Neural cell (in vitro differentiated cells): Measurements from ENCODE around the gene PPP1R1A. TPM values are rescaled to one million over a fixed set of nuclear protein-coding genes. Genes with fewer than 3 reads are reported as not detected.

Experiments used
- H2AFZ ChIP-seq: fragments of 200-600, 300-800 bp; sonication (generic), shearing (Covaris generic); 2 replicates; pipeline ENCODE4 v1.6.0; 2014; ENCODE audit warnings: low read depth, mild to moderate bottlenecking, antibody characterized with exemption, low read length, moderate library complexity
- H3F3A ChIP-seq: fragments of 200-600 bp; shearing (Covaris generic); 2 replicates; pipeline ENCODE4 v1.6.1; 2016; ENCODE audit warnings: mild to moderate bottlenecking, moderate library complexity, mixed read lengths, antibody characterized with exemption, low read length; ENCODE audit not compliant: insufficient read depth, poor library complexity, severe bottlenecking
- H3K27ac ChIP-seq: fragments of 200-600, 300-800 bp; sonication (generic), shearing (Covaris generic); 2 replicates; pipeline ENCODE4 v1.5.1; 2014; ENCODE audit warnings: mild to moderate bottlenecking, low read length, moderate library complexity
- H3K27me3 ChIP-seq: fragments of 300-800, 200-600 bp; sonication (generic), shearing (Covaris generic); 2 replicates; pipeline ENCODE4 v1.6.0; 2014; ENCODE audit warnings: mild to moderate bottlenecking, low read depth, low read length, moderate library complexity; ENCODE audit not compliant: insufficient read depth
- H3K36me3 ChIP-seq: fragments of 300-800, 200-600 bp; sonication (generic), shearing (Covaris generic); 2 replicates; pipeline ENCODE4 v1.5.1; 2014; ENCODE audit warnings: mild to moderate bottlenecking, antibody characterized with exemption, low read length, moderate library complexity; ENCODE audit not compliant: insufficient read depth
- H3K4me2 ChIP-seq: fragments of 300-800, 200-600 bp; sonication (generic), shearing (Covaris generic); 2 replicates; pipeline ENCODE4 v1.6.0; 2014; ENCODE audit warnings: mild to moderate bottlenecking, low read length
- H3K4me3 ChIP-seq: fragments of 300-800, 200-600 bp; sonication (generic), shearing (Covaris generic); 2 replicates; pipeline ENCODE4 v1.5.1; 2014; ENCODE audit warnings: mild to moderate bottlenecking, low read length, moderate library complexity
- H3K79me2 ChIP-seq: fragments of 200-600 bp; shearing (Covaris generic); replicated peaks from 2 replicates; pipeline ENCODE4 v1.6.0; 2014; ENCODE audit warnings: mild to moderate bottlenecking, low read length, moderate library complexity; ENCODE audit not compliant: insufficient read depth
- H3K9ac ChIP-seq: fragments of 300-800, 200-600 bp; sonication (generic), shearing (Covaris generic); 2 replicates; pipeline ENCODE4 v1.6.1; 2016; ENCODE audit warnings: mild to moderate bottlenecking, low read length, mixed read lengths
- H3K9me2 ChIP-seq: fragments of 200-600 bp; shearing (Covaris generic); 2 replicates; pipeline ENCODE4 v1.6.1; 2016; ENCODE audit warnings: mild to moderate bottlenecking, low read length, mixed read lengths; ENCODE audit not compliant: insufficient read depth
- H3K9me3 ChIP-seq: fragments of 200-600, 300-800 bp; sonication (generic), shearing (Covaris generic); 2 replicates; pipeline ENCODE4 v1.6.1; 2016; ENCODE audit warnings: mild to moderate bottlenecking, mixed run types, low read length, moderate library complexity, mixed read lengths
- H4K20me1 ChIP-seq: fragments of 200-600 bp; shearing (Covaris generic); 2 replicates; pipeline ENCODE4 v1.6.1; 2016; ENCODE audit warnings: mild to moderate bottlenecking, mixed run types; ENCODE audit not compliant: insufficient read depth
- EP300 ChIP-seq: fragments of 450-650 bp; conservative IDR thresholded peaks from 2 replicates; pipeline ENCODE4 v1.6.1; 2014; ENCODE audit warnings: antibody characterized with exemption, mild to moderate bottlenecking, moderate library complexity; ENCODE audit not compliant: poor library complexity, severe bottlenecking
- EZH2 ChIP-seq: fragments of 200-600, 300-800 bp; shearing (Covaris generic), sonication (generic); IDR thresholded peaks from 2 replicates; pipeline ENCODE4 v1.6.1; 2014; ENCODE audit warnings: antibody characterized with exemption, low read length, borderline replicate concordance, mild to moderate bottlenecking; ENCODE audit not compliant: insufficient read depth, poor library complexity, severe bottlenecking
- MXI1 ChIP-seq: fragments of 450-650 bp; conservative IDR thresholded peaks from 2 replicates; pipeline ENCODE4 v1.6.1; 2014; ENCODE audit warnings: antibody characterized with exemption, mild to moderate bottlenecking; ENCODE audit not compliant: poor library complexity, severe bottlenecking
- POLR2AphosphoS5 ChIP-seq: IDR thresholded peaks from 2 replicates; pipeline ENCODE4 v1.6.1; 2012
- RAD21 ChIP-seq: fragments of 450-650 bp; conservative IDR thresholded peaks from 2 replicates; pipeline ENCODE4 v1.6.1; 2014; ENCODE audit warnings: antibody characterized with exemption, mild to moderate bottlenecking, moderate library complexity
- SMC3 ChIP-seq: fragments of 450-650 bp; conservative IDR thresholded peaks from 2 replicates; pipeline ENCODE4 v1.6.1; 2014; ENCODE audit warnings: antibody characterized with exemption, mild to moderate bottlenecking, moderate library complexity; ENCODE audit not compliant: poor library complexity
- TAF1 ChIP-seq: IDR thresholded peaks from 2 replicates; pipeline ENCODE4 v1.6.1; 2012; ENCODE audit warnings: low read depth
- polyA plus RNA-seq: library from polyadenylated mRNA; depleted of rRNA; stranded (reverse); fragments of >200 nt; gene quantifications from 2 replicates; pipeline ENCODE4 v1.2.3, GENCODE V29; 2014
- TF ChIP-seq, protein P1 (sequence below): IDR thresholded peaks from 2 replicates; pipeline ENCODE4 v1.6.1; 2012; ENCODE audit warnings: borderline replicate concordance
- TF ChIP-seq, protein P2 (sequence below): fragments of 450-650 bp; IDR thresholded peaks from 2 replicates; pipeline ENCODE4 v1.5.1; 2014; ENCODE audit warnings: antibody characterized with exemption, mild to moderate bottlenecking, moderate library complexity; ENCODE audit not compliant: poor library complexity, severe bottlenecking

PPP1R1A gene
- polyA plus RNA-seq, 1 donor from 2014 or later = 28.9 TPM

DNA sequence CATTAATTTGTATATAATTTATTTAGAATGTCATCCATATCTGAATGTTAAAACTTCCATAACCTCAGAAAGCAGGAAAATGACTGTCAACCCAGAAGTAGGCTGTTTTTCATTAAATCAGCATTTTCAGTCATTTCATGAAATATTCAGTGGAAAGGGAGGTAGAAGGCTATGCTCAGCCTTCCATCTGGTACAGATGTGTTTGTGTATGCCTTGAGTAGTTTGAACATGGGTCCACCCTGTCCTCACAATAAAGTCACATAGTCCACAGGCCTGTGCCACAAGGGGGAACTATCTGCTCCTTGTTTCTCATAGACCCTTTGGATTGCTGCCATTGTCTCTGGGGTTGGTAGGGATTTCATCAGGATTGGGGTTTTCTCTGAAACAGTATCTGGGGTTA, 37.1 kb upstream of the PPP1R1A start:
- no peaks in the 10 kb centered on the region for H3K9me2 ChIP-seq
- H3K4me3 ChIP-seq = no peak overlapping the region

DNA sequence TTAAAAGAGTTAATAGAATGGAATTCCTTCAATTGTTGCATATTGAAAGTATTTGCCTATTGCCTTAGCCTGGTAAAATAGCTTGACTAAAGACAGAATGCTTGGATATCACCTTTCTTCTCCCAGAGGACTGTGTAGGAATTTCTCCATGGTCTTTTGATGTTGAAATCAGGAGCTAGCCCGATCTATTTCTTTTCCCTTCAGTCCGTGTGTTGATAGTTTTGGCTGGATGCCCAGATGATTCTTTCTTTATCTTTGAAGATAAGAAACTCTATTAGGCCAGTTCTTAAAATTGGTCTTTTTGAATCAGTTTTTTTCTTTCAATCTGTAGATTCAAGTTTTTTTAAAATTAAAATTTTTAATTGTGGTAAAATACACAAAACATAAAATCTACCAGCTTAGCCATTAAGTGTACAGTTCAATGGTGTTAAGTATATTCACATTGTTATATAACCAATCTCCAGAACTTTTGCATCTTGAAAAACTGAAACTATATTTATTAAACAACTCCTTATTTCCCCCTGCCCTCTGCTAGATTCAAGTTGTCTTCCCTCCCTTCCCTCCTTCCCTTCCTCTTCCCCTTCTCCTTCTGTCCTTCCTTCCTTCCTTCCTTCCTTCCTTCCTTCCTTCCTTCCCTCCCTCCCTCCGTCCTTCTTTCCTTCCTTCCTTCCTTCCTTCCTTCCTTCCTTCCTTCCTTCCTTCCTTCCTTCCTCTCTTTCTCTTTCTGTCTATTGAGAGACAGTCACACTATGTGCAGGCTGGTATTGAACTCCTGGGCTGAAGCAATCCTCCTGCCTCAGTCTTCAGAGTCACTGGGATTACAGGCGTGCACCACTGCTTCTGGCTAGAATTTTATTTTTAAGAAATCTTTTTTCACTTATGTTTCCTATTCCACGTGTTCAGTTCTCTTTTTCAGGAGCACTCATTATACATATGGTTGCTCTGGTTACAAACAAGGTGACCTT, 36.1 kb upstream of the PPP1R1A start:
- Histone ChIP-seq H3K9me2 (no peaks in the 10 kb centered on the region), H3K79me2 (no peaks in the 10 kb centered on the region), H3K27me3 (no peaks in the 10 kb centered on the region), H3K4me2 (no peak overlapping the region), H3K9me3 (peaks cover 10% of the 10 kb centered on the region), H3F3A (no peaks in the 10 kb centered on the region), H3K4me3 (no peak overlapping the region), H3K9ac (no peak overlapping the region), H3K27ac (no peak overlapping the region), H4K20me1 (no peaks in the 10 kb centered on the region), H2AFZ (no peak overlapping the region), H3K36me3 (no peaks in the 10 kb centered on the region)
- TF ChIP-seq, protein P1, sequence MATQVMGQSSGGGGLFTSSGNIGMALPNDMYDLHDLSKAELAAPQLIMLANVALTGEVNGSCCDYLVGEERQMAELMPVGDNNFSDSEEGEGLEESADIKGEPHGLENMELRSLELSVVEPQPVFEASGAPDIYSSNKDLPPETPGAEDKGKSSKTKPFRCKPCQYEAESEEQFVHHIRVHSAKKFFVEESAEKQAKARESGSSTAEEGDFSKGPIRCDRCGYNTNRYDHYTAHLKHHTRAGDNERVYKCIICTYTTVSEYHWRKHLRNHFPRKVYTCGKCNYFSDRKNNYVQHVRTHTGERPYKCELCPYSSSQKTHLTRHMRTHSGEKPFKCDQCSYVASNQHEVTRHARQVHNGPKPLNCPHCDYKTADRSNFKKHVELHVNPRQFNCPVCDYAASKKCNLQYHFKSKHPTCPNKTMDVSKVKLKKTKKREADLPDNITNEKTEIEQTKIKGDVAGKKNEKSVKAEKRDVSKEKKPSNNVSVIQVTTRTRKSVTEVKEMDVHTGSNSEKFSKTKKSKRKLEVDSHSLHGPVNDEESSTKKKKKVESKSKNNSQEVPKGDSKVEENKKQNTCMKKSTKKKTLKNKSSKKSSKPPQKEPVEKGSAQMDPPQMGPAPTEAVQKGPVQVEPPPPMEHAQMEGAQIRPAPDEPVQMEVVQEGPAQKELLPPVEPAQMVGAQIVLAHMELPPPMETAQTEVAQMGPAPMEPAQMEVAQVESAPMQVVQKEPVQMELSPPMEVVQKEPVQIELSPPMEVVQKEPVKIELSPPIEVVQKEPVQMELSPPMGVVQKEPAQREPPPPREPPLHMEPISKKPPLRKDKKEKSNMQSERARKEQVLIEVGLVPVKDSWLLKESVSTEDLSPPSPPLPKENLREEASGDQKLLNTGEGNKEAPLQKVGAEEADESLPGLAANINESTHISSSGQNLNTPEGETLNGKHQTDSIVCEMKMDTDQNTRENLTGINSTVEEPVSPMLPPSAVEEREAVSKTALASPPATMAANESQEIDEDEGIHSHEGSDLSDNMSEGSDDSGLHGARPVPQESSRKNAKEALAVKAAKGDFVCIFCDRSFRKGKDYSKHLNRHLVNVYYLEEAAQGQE = no peak
- TF ChIP-seq TAF1 (no peak), RAD21 (no peak), EZH2 (no peak), MXI1 (no peak)
- TF ChIP-seq, protein P2, sequence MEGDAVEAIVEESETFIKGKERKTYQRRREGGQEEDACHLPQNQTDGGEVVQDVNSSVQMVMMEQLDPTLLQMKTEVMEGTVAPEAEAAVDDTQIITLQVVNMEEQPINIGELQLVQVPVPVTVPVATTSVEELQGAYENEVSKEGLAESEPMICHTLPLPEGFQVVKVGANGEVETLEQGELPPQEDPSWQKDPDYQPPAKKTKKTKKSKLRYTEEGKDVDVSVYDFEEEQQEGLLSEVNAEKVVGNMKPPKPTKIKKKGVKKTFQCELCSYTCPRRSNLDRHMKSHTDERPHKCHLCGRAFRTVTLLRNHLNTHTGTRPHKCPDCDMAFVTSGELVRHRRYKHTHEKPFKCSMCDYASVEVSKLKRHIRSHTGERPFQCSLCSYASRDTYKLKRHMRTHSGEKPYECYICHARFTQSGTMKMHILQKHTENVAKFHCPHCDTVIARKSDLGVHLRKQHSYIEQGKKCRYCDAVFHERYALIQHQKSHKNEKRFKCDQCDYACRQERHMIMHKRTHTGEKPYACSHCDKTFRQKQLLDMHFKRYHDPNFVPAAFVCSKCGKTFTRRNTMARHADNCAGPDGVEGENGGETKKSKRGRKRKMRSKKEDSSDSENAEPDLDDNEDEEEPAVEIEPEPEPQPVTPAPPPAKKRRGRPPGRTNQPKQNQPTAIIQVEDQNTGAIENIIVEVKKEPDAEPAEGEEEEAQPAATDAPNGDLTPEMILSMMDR = no peak

More for the DNA sequence above, 37.1 kb upstream of the PPP1R1A start:
- Histone ChIP-seq H3K4me2 (no peak overlapping the region), H3K27me3 (no peaks in the 10 kb centered on the region), H2AFZ (no peak overlapping the region), H3K9ac (no peak overlapping the region), H4K20me1 (no peaks in the 10 kb centered on the region), H3K9me3 (peaks cover 10% of the 10 kb centered on the region), H3K36me3 (no peaks in the 10 kb centered on the region), H3F3A (no peaks in the 10 kb centered on the region), H3K27ac (no peak overlapping the region), H3K79me2 (no peaks in the 10 kb centered on the region)
- TF ChIP-seq, protein P1 = no peak
- TF ChIP-seq MXI1 = no peak
- TF ChIP-seq SMC3 = no peak
- TF ChIP-seq, protein P2 = no peak
- no peak for TF ChIP-seq EZH2
- TF ChIP-seq POLR2AphosphoS5 = no peak
- no peak for TF ChIP-seq TAF1
- no peak for TF ChIP-seq EP300
- TF ChIP-seq RAD21 = no peak
